Measurements from ENCODE around the gene WDTC1. TPM values are rescaled to one million over a fixed set of nuclear protein-coding genes. Genes with fewer than 3 reads are reported as not detected.
"Not testable (repeated sequence)": the region's sequence is repeated elsewhere in the genome, so short reads cannot be mapped to it uniquely, and the experiment has no call there.

The WDTC1 gene, protein sequence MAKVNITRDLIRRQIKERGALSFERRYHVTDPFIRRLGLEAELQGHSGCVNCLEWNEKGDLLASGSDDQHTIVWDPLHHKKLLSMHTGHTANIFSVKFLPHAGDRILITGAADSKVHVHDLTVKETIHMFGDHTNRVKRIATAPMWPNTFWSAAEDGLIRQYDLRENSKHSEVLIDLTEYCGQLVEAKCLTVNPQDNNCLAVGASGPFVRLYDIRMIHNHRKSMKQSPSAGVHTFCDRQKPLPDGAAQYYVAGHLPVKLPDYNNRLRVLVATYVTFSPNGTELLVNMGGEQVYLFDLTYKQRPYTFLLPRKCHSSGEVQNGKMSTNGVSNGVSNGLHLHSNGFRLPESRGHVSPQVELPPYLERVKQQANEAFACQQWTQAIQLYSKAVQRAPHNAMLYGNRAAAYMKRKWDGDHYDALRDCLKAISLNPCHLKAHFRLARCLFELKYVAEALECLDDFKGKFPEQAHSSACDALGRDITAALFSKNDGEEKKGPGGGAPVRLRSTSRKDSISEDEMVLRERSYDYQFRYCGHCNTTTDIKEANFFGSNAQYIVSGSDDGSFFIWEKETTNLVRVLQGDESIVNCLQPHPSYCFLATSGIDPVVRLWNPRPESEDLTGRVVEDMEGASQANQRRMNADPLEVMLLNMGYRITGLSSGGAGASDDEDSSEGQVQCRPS
- total RNA-seq: 10 to 100 TPM; 32.2 to 33.3 TPM

DNA sequence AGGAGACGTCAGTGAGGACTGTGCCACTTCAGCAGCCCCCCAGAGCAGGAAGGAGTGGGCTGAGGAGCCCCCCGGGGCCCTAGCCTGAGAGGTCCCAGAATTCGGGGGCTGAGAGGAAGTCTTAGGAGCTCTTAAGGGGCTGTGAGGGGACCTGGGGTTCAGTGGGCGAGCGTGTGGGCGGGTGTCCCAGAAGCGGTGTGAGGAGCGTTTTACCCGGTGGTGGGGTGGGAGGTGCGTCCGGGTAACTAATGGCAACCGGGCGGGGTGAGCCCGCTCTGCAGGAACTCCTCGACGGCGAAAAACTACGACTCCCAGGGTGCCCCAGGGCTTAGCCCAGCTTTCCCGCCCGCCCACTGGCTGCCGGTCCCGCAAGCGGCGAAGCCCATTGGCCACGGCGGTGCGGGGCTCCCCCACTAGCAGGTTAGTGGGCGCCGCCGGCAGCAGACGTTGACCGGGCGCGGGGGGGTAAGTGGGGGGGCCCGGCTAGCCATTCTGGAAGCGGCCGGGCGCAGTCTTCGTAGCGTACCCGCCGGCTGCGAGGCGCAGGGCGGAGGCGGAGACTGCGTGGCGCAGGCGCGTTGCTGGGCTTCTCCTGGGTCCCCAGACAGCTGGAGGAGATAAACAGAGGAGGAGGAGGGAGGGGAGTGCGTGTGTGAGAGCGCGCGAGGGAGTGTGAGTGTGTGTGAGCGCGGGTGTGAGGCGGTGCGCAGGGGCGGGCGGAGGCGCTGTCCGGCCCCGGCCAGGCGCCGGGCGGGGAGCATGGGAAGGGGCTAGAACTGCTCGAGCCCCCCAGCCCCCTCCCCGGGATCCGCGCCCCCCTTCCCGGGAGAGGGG is at the start of gene WDTC1:
WDTC1 (plus strand) TSS at position 584 of the 834 bp plus-strand sequence. CDS start 26,423 bp downstream, outside the sequence.
- H3K4me3 Mint-ChIP-seq: peak within 1 kb of the TSS; percentile 96
- peaks cover 29% of the 10 kb centered on the region for H3K4me1 Mint-ChIP-seq
- no peaks in the 10 kb centered on the region for H3K27me3 Mint-ChIP-seq
- H3K36me3 Mint-ChIP-seq (ENCODE audit: low read depth): peaks cover 2% of the 10 kb centered on the region
- DNase-seq: peak; percentile 98
- POLR2A ChIA-PET: no interaction called here
- H3K27ac Mint-ChIP-seq: peak within 1 kb of the TSS; percentile 93
- H3K9me3 Mint-ChIP-seq: no peaks in the 10 kb centered on the region
- CTCF ChIA-PET: interaction anchor here (0.7 to 1.3 kb wide), 3 partner anchors 9 to 304 kb away, joined by 3 read pairs; no protein-coding TSS in a partner anchor

DNA sequence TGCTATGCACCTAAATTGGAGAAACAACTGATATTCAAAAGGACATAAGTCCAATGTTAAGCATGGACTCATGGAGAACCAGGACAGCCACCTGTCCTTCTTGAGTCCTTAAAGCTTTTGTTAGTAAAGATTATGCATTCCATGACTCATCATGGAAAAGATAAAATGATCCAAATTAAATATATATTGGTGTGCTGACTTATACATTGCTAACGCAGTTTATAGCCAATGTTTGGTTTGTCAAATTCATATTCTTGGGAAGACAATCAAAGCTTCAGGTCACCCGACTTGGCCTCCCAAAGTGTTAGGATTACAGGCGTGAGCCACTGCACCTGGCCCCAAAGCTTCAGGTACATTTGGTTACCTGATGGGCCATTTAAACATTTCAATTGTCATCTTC is 49.8 kb upstream of the WDTC1 start:
- POLR2A ChIA-PET; H3K27me3 Mint-ChIP-seq; H3K4me3 Mint-ChIP-seq; CTCF ChIA-PET; DNase-seq; H3K36me3 Mint-ChIP-seq (ENCODE audit: low read depth); H3K4me1 Mint-ChIP-seq; H3K27ac Mint-ChIP-seq: not testable (repeated sequence)
- H3K9me3 Mint-ChIP-seq: peaks cover 12% of the 10 kb centered on the region

DNA sequence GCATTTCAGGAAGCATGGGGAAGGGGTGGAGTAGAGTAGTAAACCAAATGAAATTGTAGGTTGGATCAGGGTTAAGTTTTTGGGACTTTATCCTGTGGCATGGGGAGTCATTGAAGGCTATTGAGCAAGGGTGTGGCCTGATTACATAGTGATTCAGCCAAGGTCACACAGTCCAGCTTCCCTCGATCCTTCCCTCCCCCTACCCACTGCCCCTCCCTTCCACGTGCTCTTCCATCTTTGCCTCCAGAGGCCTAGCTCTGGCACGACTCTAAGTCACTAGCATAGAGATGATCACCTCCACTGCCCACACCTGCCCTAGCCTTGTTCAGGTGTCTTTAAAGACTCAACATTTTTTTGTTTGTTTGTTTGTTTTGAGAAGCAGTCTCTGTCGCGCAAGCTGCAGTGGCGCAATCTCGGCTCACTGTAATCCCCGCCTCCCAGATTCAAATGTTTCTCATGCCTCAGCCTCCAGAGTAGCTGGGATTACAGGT is 42.3 kb upstream of the WDTC1 start:
- H3K27ac Mint-ChIP-seq: no peak overlapping the region
- H3K4me3 Mint-ChIP-seq: no peak overlapping the region
- peaks cover 3% of the 10 kb centered on the region for H3K27me3 Mint-ChIP-seq
- DNase-seq: no peak
- no peaks in the 10 kb centered on the region for H3K4me1 Mint-ChIP-seq
- no peaks in the 10 kb centered on the region for H3K9me3 Mint-ChIP-seq
- no peaks in the 10 kb centered on the region for H3K36me3 Mint-ChIP-seq (ENCODE audit: low read depth)
- CTCF ChIA-PET: interaction anchor here (1.2 kb wide), 1 partner anchor 37 kb away, joined by 4 read pairs; the partner anchor contains the start of gene SLC9A1
- POLR2A ChIA-PET: no interaction called here

DNA sequence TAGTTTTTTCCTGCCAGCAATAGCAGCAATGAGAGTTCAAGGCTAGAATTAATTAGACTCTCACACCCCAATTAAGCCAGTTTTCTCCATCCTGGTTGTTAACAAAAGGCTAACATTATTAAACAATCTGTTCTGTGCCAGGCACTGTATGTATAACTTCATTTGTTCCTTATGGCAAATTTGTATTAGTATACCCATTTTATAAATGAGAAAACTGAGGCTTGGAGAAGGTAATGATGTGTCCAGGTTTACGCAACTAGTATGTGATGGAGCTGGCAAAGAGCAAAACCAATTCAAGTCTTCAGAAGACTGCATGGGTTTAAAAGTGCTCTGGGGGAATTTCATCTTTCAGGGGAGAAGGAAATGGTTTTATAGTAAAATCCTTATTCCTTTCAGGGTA is 41.2 kb upstream of the WDTC1 start:
- POLR2A ChIA-PET: no interaction called here
- CTCF ChIA-PET: no interaction called here

DNA sequence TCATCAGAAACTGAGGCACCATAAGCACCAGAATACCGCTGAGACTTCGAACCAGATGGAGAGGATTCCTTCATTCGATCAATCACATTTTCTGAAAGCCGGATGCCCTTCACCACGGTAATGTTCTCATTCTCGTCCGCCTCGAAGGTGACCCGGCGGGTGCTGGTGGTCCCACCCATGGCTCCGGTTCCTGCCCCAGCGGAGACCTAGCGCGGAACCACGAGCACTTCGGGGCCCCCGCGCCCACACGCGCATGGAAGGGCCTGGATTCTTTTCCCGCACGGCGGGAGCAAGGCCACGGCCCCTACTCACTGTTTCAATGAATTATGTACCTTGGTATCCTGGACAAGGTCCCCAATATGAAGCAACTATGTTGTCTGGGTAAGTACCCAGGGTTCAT is 33.1 kb upstream of the WDTC1 start:
- Mint-ChIP-seq H3K4me3 (no peak overlapping the region), H3K9me3 (no peaks in the 10 kb centered on the region), H3K36me3 (ENCODE audit: low read depth) (no peaks in the 10 kb centered on the region), H3K27ac (no peak overlapping the region), H3K4me1 (peaks cover 6% of the 10 kb centered on the region), H3K27me3 (no peaks in the 10 kb centered on the region)
- no peak for DNase-seq
- ChIA-PET CTCF (interaction anchor here (0.6 kb wide), 1 partner anchor 156 kb away, joined by 3 read pairs; no protein-coding TSS in a partner anchor), POLR2A (no interaction called here)

More for the DNA sequence above, 41.2 kb upstream of the WDTC1 start:
- no peak for DNase-seq
- Mint-ChIP-seq H3K4me3 (no peak overlapping the region), H3K27ac (no peak overlapping the region), H3K4me1 (peaks cover 5% of the 10 kb centered on the region), H3K36me3 (ENCODE audit: low read depth) (no peaks in the 10 kb centered on the region), H3K27me3 (peaks cover 3% of the 10 kb centered on the region), H3K9me3 (no peaks in the 10 kb centered on the region)

DNA sequence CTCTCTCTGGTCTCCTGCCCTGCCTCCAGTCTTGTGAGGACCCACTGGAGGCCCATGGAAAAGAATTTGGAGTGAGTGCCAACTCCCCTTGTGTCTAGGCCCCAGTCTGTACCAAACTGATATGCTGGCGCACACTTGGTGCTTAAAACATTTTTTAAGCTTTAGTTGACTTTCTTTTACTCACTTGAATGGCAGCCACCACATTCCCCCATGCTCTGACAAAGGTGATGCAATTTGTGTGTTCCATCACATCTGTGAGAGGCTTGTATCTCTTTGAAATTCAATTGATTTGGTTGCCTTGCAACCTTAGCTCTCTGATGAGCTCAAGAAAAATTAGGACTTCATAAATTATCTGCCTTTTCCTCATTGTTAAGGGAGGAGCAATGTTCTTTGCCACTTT is 30.5 kb upstream of the WDTC1 start:
- no peak overlapping the region for H3K4me3 Mint-ChIP-seq
- H3K27ac Mint-ChIP-seq: no peak overlapping the region
- no peak for DNase-seq
- H3K9me3 Mint-ChIP-seq: no peaks in the 10 kb centered on the region
- no peaks in the 10 kb centered on the region for H3K36me3 Mint-ChIP-seq (ENCODE audit: low read depth)
- H3K27me3 Mint-ChIP-seq: peaks cover 2% of the 10 kb centered on the region
- CTCF ChIA-PET: interaction anchor here (0.6 to 1.5 kb wide), 5 partner anchors 13 to 242 kb away, joined by 3 to 4 read pairs (median 3); partner anchors contain the start of gene SLC9A1
- POLR2A ChIA-PET: no interaction called here
- H3K4me1 Mint-ChIP-seq: no peaks in the 10 kb centered on the region

DNA sequence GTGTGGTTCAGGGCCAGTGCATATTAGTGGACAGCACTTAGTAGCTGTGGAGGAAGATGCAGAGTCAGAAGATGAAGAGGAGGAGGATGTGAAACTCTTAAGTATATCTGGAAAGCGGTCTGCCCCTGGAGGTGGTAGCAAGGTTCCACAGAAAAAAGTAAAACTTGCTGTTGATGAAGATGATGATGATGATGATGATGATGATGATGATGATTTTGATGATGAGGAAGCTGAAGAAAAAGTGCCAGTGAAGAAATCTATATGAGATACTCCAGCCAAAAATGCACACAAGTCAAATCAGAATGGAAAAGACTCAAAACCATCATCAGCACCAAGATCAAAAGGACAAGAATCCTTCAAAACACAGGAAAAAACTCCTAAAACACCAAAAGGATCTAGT is 27.2 kb upstream of the WDTC1 start:
- H3K9me3 Mint-ChIP-seq; POLR2A ChIA-PET; H3K27me3 Mint-ChIP-seq; H3K27ac Mint-ChIP-seq; CTCF ChIA-PET; H3K4me1 Mint-ChIP-seq; H3K4me3 Mint-ChIP-seq; DNase-seq; H3K36me3 Mint-ChIP-seq (ENCODE audit: low read depth): not testable (repeated sequence)

DNA sequence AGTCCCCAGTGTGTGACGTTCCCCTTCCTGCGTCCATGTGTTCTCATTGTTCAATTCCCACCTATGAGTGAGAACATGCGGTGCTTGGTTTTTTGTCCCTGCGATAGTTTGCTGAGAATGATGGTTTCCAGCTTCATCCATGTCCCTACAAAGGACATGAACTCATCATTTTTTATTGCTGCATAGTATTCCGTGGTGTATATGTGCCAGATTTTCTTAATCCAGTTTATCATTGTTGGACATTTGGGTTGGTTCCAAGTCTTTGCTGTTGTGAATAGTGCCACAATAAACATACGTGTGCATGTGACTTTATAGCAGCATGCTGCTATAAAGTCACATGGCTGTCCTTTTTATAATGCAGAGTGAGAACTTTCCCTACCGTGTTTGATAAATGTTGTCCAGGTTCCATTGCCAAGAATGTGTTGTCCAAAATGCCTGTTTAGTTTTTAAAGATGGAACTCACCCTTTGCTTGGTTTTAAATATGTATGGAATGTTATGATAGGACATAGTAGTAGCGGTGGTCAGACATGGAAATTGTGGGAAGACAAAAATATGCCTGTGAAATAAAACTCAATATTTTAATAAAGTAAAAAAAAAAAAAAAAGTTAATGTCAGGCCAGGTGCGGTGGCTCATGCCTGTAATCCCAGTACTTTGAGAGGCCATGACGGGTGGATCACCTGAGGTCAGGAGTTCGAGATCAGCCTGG is 26.1 kb upstream of the WDTC1 start:
- CTCF ChIA-PET; POLR2A ChIA-PET; H3K27me3 Mint-ChIP-seq; H3K4me1 Mint-ChIP-seq; DNase-seq; H3K27ac Mint-ChIP-seq; H3K36me3 Mint-ChIP-seq (ENCODE audit: low read depth); H3K9me3 Mint-ChIP-seq; H3K4me3 Mint-ChIP-seq: not testable (repeated sequence)

DNA sequence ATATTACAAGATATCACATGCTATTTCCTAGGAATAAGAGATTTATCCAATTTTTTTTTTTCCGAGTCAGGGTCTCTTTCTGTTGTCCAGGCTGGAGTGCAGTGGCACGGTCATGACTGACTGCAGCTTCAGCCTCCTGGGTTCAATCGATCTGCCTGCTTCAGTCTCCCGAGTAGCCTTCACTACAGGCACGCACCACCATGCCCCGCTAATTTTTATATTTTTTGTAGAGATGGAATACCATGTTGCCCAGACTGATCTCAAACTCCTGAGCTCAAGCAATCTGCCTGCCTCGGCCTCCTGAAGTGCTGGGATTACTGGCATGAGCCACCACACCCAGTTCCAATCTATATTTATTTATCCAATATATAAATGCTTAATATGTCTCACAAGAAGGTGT is 18.0 kb upstream of the WDTC1 start:
- H3K27me3 Mint-ChIP-seq: peaks cover 3% of the 10 kb centered on the region
- CTCF ChIA-PET: interaction anchor here (1.0 kb wide), 1 partner anchor 13 kb away, joined by 3 read pairs; no protein-coding TSS in a partner anchor
- no peak for DNase-seq
- no peaks in the 10 kb centered on the region for H3K36me3 Mint-ChIP-seq (ENCODE audit: low read depth)
- H3K27ac Mint-ChIP-seq: no peak overlapping the region
- no peaks in the 10 kb centered on the region for H3K4me1 Mint-ChIP-seq
- no peak overlapping the region for H3K4me3 Mint-ChIP-seq
- POLR2A ChIA-PET: no interaction called here
- H3K9me3 Mint-ChIP-seq: no peaks in the 10 kb centered on the region

DNA sequence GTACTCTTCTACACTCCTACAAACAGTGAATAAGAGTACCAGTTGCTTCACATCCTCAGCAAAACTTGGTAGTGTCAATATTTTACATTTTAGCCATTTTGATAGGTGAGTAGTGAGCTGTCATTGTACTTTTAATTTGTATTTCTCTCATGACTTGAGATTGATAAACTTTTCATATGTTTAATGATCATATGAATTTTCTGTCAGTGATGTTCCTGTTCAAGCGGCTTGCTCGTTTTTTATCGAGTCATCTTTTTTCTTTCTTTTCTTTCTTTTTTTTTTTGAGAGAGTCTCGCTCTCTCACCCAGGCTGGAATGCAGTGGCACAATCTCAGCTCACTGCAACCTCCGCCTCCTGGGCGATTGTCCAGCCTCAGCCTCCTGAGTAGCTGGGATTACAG is 17.0 kb upstream of the WDTC1 start:
- ChIA-PET CTCF (interaction anchor here (0.7 to 1.0 kb wide), 2 partner anchors 14 to 1001 kb away, joined by 3 to 4 read pairs; no protein-coding TSS in a partner anchor), POLR2A (no interaction called here)
- Mint-ChIP-seq H3K27ac (no peak overlapping the region), H3K4me3 (no peak overlapping the region), H3K27me3 (peaks cover 3% of the 10 kb centered on the region), H3K36me3 (ENCODE audit: low read depth) (no peaks in the 10 kb centered on the region), H3K4me1 (no peaks in the 10 kb centered on the region), H3K9me3 (no peaks in the 10 kb centered on the region)
- DNase-seq: no peak

DNA sequence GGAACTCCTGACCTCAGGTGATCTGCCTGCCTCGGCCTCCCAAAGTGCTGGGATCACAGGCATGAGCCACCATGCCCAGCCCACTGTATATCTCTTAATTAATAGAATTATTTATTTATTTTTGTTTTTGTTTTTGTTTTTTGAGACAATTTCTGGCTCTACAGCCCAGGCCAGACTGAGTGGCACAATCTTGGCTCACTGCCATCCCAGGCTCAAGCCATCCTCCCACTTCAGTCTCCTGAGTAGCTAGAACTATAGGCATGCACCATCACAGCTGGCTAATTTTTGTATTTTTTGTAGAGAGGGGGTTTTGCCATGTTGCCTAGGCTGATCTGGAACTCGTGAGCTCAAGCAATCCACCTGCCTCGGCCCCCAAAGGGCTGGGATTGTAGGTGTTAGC is 15.7 kb upstream of the WDTC1 start:
- Mint-ChIP-seq H3K4me1 (no peaks in the 10 kb centered on the region), H3K9me3 (peaks cover 2% of the 10 kb centered on the region), H3K4me3 (no peak overlapping the region), H3K27ac (no peak overlapping the region), H3K36me3 (ENCODE audit: low read depth) (no peaks in the 10 kb centered on the region), H3K27me3 (peaks cover 3% of the 10 kb centered on the region)
- ChIA-PET CTCF (no interaction called here), POLR2A (interaction anchor here (0.7 kb wide), 1 partner anchor 184 kb away, joined by 4 read pairs; no protein-coding TSS in a partner anchor)
- no peak for DNase-seq

DNA sequence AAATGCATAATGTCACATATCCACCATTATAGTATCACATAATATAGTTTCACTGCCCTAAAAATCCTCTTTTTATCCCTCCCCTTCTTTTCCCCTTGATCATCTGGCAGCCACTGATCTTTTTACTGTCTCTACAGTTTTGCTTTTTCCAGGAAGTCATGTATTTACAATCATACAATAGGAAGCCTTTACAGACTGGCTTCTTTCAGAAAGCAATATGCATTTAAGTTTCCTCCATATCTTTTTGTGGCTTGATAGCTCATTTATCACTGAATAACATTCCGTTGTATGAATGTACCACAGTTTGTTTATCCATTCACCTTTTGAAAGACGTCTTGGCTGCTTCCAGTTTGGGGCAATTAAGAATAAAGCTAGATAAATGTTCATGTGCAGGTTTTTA is 14.3 kb upstream of the WDTC1 start:
- Mint-ChIP-seq H3K4me3 (no peak overlapping the region), H3K36me3 (ENCODE audit: low read depth) (no peaks in the 10 kb centered on the region), H3K27me3 (no peaks in the 10 kb centered on the region), H3K4me1 (no peaks in the 10 kb centered on the region), H3K27ac (no peak overlapping the region), H3K9me3 (peaks cover 2% of the 10 kb centered on the region)
- no peak for DNase-seq
- POLR2A ChIA-PET: no interaction called here
- CTCF ChIA-PET: interaction anchor here (0.7 kb wide), 1 partner anchor 65 kb away, joined by 3 read pairs; the partner anchor contains the start of gene SLC9A1

All from activated CD4-positive, alpha-beta T cell treated with anti-CD3 and anti-CD28 coated beads, Interleukin-2, amount 10 ng/mL, durations not matched to agents 7 days and 5 days (primary cell).